ENCODE data around the gene TSSC4.
"Not testable (repeated sequence)": the region's sequence is repeated elsewhere in the genome, so short reads cannot be mapped to it uniquely, and the experiment has no call there.

TSSC4 gene

GRCh38 chr11:2400069-2400761 is at the start of gene TSSC4:
Gene TSSC4, plus strand, starts transcription at chr11:2400750. Its CDS starts 1,884 bp downstream, at chr11:2402634.
- DNase-seq (ENCODE audit: low read depth, low spot score): peak; percentile 100

GRCh38 chr11:2351701-2352100 is 48.8 kb upstream of the TSSC4 start:
- DNase-seq (ENCODE audit: low read depth, low spot score): no peak

- no peak for DNase-seq (ENCODE audit: low read depth, low spot score)
Observed at GRCh38 chr11:2352420-2352819, 48.1 kb upstream of the TSSC4 start.

- DNase-seq (ENCODE audit: low read depth, low spot score): no peak
Observed at GRCh38 chr11:2355000-2355644, 45.4 kb upstream of the TSSC4 start.

GRCh38 chr11:2357246-2357645 is 43.3 kb upstream of the TSSC4 start:
- no peak for DNase-seq (ENCODE audit: low read depth, low spot score)

- not testable (repeated sequence) for DNase-seq (ENCODE audit: low read depth, low spot score)
Observed at GRCh38 chr11:2357651-2358050, 42.9 kb upstream of the TSSC4 start.

- DNase-seq (ENCODE audit: low read depth, low spot score): no peak
Observed at GRCh38 chr11:2358754-2359442, 41.7 kb upstream of the TSSC4 start.

GRCh38 chr11:2359557-2359956 is 41.0 kb upstream of the TSSC4 start:
- no peak for DNase-seq (ENCODE audit: low read depth, low spot score)

- DNase-seq (ENCODE audit: low read depth, low spot score): no peak
Observed at GRCh38 chr11:2360081-2360642, 40.4 kb upstream of the TSSC4 start.

GRCh38 chr11:2361565-2361964 is 39.0 kb upstream of the TSSC4 start:
- no peak for DNase-seq (ENCODE audit: low read depth, low spot score)

- DNase-seq (ENCODE audit: low read depth, low spot score): no peak
Observed at GRCh38 chr11:2362414-2362813, 38.1 kb upstream of the TSSC4 start.

GRCh38 chr11:2363130-2363529 is 37.4 kb upstream of the TSSC4 start:
- DNase-seq (ENCODE audit: low read depth, low spot score): no peak

- DNase-seq (ENCODE audit: low read depth, low spot score): no peak
Observed at GRCh38 chr11:2363577-2364370, 36.8 kb upstream of the TSSC4 start.

GRCh38 chr11:2364386-2364785 is 36.2 kb upstream of the TSSC4 start:
- DNase-seq (ENCODE audit: low read depth, low spot score): not testable (repeated sequence)

GRCh38 chr11:2365571-2366210 is 34.9 kb upstream of the TSSC4 start:
- DNase-seq (ENCODE audit: low read depth, low spot score): no peak

GRCh38 chr11:2366276-2366675 is 34.3 kb upstream of the TSSC4 start:
- DNase-seq (ENCODE audit: low read depth, low spot score): no peak

GRCh38 chr11:2366733-2367132 is 33.8 kb upstream of the TSSC4 start:
- DNase-seq (ENCODE audit: low read depth, low spot score): no peak

- DNase-seq (ENCODE audit: low read depth, low spot score): no peak
Observed at GRCh38 chr11:2367266-2368160, 33.0 kb upstream of the TSSC4 start.

GRCh38 chr11:2368178-2368850 is 32.2 kb upstream of the TSSC4 start:
- no peak for DNase-seq (ENCODE audit: low read depth, low spot score)

GRCh38 chr11:2368851-2369180 is 31.7 kb upstream of the TSSC4 start:
- DNase-seq (ENCODE audit: low read depth, low spot score): no peak
